HG02763 (cell line): ENCODE measurements around the gene NEK4.
A peak's percentile ranks its signal among the peaks of the same experiment; 100 is the strongest.

Experiments used
- ATAC-seq: cut with Tn5 transposase; IDR thresholded peaks from one replicate; pipeline ENCODE4 v1.9.1; 2021; ENCODE audit warnings: mild to moderate bottlenecking, moderate library complexity; ENCODE audit not compliant: unreplicated experiment

Gene NEK4

GRCh38 chr3:52705438-52705687, 65.4 kb downstream of the NEK4 start:
- no peak for ATAC-seq

GRCh38 chr3:52704611-52705437, 65.9 kb downstream of the NEK4 start:
- no peak for ATAC-seq

- ATAC-seq, result no peak
These were observed 67.4 kb downstream of the NEK4 start for GRCh38 chr3:52703341-52703740.

- ATAC-seq, result no peak
These were observed 73.1 kb downstream of the NEK4 start for GRCh38 chr3:52697632-52697965.

- no peak for ATAC-seq
These were observed 73.7 kb downstream of the NEK4 start for GRCh38 chr3:52696830-52697631.

GRCh38 chr3:52695798-52696671, 74.7 kb downstream of the NEK4 start:
- no peak for ATAC-seq

- no peak for ATAC-seq
These were observed 76.1 kb downstream of the NEK4 start for GRCh38 chr3:52694528-52695189.

GRCh38 chr3:52693071-52693470, 77.7 kb downstream of the NEK4 start:
- no peak for ATAC-seq

- ATAC-seq, result no peak
These were observed 80.2 kb downstream of the NEK4 start for GRCh38 chr3:52690560-52690959.

GRCh38 chr3:52689151-52689550, 81.6 kb downstream of the NEK4 start:
- ATAC-seq, result no peak

GRCh38 chr3:52688266-52688665, 82.5 kb downstream of the NEK4 start:
- no peak for ATAC-seq

GRCh38 chr3:52685709-52686691, 84.7 kb downstream of the NEK4 start, which contains the start of the genes GNL3 and PBRM1:
Gene GNL3, plus strand, starts transcription at chr3:52686032. Its CDS starts 61 bp downstream, at chr3:52686093.
Gene PBRM1, minus strand, starts transcription at chr3:52685913.
- peak; percentile 63 for ATAC-seq

GRCh38 chr3:52685285-52685708, 85.4 kb downstream of the NEK4 start:
- ATAC-seq, result peak; percentile 80

- no peak for ATAC-seq
These were observed 86.6 kb downstream of the NEK4 start for GRCh38 chr3:52684184-52684583.

GRCh38 chr3:52683611-52684010, 87.1 kb downstream of the NEK4 start:
- no peak for ATAC-seq

GRCh38 chr3:52682016-52682415, 88.7 kb downstream of the NEK4 start:
- no peak for ATAC-seq

- no peak for ATAC-seq
These were observed 89.1 kb downstream of the NEK4 start for GRCh38 chr3:52681596-52681995.

GRCh38 chr3:52679811-52680210, 90.9 kb downstream of the NEK4 start:
- ATAC-seq, result no peak

- no peak for ATAC-seq
These were observed 91.6 kb downstream of the NEK4 start for GRCh38 chr3:52679199-52679538.
